Endothelial cell (in vitro differentiated cells): ENCODE measurements around the gene ST6GAL1. TPM values are rescaled to one million over a fixed set of nuclear protein-coding genes. Genes with fewer than 3 reads are reported as not detected.
"Not testable (repeated sequence)": the region's sequence is repeated elsewhere in the genome, so short reads cannot be mapped to it uniquely, and the experiment has no call there.

ENCODE experiments used
- DNase-seq: peaks from one replicate; pipeline ENCODE4 v3.0.0; 2021; ENCODE audit warnings: low spot score
- H3K27ac Mint-ChIP-seq: one replicate; pipeline ENCODE4 v1.8.0; 2021; ENCODE audit warnings: mixed read lengths, inconsistent platforms; ENCODE audit not compliant: unreplicated experiment
- H3K27me3 Mint-ChIP-seq: one replicate; pipeline ENCODE4 v1.8.0; 2021; ENCODE audit warnings: mild to moderate bottlenecking, moderate library complexity, mixed read lengths, inconsistent platforms; ENCODE audit not compliant: unreplicated experiment
- H3K36me3 Mint-ChIP-seq: one replicate; pipeline ENCODE4 v1.8.0; 2021; ENCODE audit warnings: mild to moderate bottlenecking, low read depth, mixed read lengths, inconsistent platforms; ENCODE audit not compliant: unreplicated experiment
- H3K4me1 Mint-ChIP-seq: one replicate; pipeline ENCODE4 v1.8.0; 2021; ENCODE audit warnings: mild to moderate bottlenecking, mixed read lengths, inconsistent platforms; ENCODE audit not compliant: unreplicated experiment
- H3K4me3 Mint-ChIP-seq: one replicate; pipeline ENCODE4 v1.8.0; 2021; ENCODE audit warnings: mild to moderate bottlenecking, mixed read lengths, inconsistent platforms; ENCODE audit not compliant: unreplicated experiment
- H3K9me3 Mint-ChIP-seq: one replicate; pipeline ENCODE4 v1.8.0; 2021; ENCODE audit warnings: mixed read lengths, inconsistent platforms; ENCODE audit not compliant: unreplicated experiment
- CTCF ChIP-seq: fragments of 200-600 bp; sonication (generic); IDR thresholded peaks from one replicate; pipeline ENCODE4 v1.5.0; 2021; ENCODE audit warnings: antibody characterized with exemption; ENCODE audit not compliant: unreplicated experiment
- total RNA-seq: library from RNA; stranded (reverse); fragmentation: NEBNext Ultra II Directional; extraction: Animal tissue kit (Norgen Biotek cat#: 25700); gene quantifications from one replicate; pipeline ENCODE4 v1.2.1, GENCODE V29; 2021; ENCODE audit not compliant: unreplicated experiment

ST6GAL1 gene
- total RNA-seq, 1 donor from 2014 or later = 82.4 TPM

GRCh38 chr3:186967686-186968085 lies 37.4 kb downstream of the ST6GAL1 start:
- H3K9me3 Mint-ChIP-seq = no peaks in the 10 kb centered on the region
- TF ChIP-seq CTCF = no peak
- no peak overlapping the region for H3K4me3 Mint-ChIP-seq
- H3K36me3 Mint-ChIP-seq = peaks cover 25% of the 10 kb centered on the region
- H3K27ac Mint-ChIP-seq = no peak overlapping the region
- no peaks in the 10 kb centered on the region for H3K27me3 Mint-ChIP-seq
- H3K4me1 Mint-ChIP-seq = peaks cover 56% of the 10 kb centered on the region
- no peak for DNase-seq

GRCh38 chr3:186969607-186970006 lies 39.3 kb downstream of the ST6GAL1 start:
- no peaks in the 10 kb centered on the region for H3K9me3 Mint-ChIP-seq
- no peak for TF ChIP-seq CTCF
- H3K27me3 Mint-ChIP-seq = no peaks in the 10 kb centered on the region
- H3K36me3 Mint-ChIP-seq = peaks cover 42% of the 10 kb centered on the region
- H3K4me3 Mint-ChIP-seq = peak overlapping the region; percentile 12
- peak overlapping the region; percentile 49 for H3K27ac Mint-ChIP-seq
- H3K4me1 Mint-ChIP-seq = peaks cover 45% of the 10 kb centered on the region
- DNase-seq = no peak

- not testable (repeated sequence) for H3K27ac Mint-ChIP-seq, DNase-seq, H3K4me3 Mint-ChIP-seq, H3K9me3 Mint-ChIP-seq, H3K27me3 Mint-ChIP-seq
- H3K4me1 Mint-ChIP-seq = peaks cover 31% of the 10 kb centered on the region
- H3K36me3 Mint-ChIP-seq = peaks cover 51% of the 10 kb centered on the region
Measured at GRCh38 chr3:186971106-186971505, 40.8 kb downstream of the ST6GAL1 start.

- Mint-ChIP-seq H3K36me3 (peaks cover 48% of the 10 kb centered on the region), H3K4me1 (peaks cover 27% of the 10 kb centered on the region), H3K27me3 (no peaks in the 10 kb centered on the region), H3K9me3 (no peaks in the 10 kb centered on the region), H3K4me3 (no peak overlapping the region), H3K27ac (no peak overlapping the region)
- no peak for TF ChIP-seq CTCF
- DNase-seq = no peak
Measured at GRCh38 chr3:186971578-186971977, 41.3 kb downstream of the ST6GAL1 start.

GRCh38 chr3:186973702-186974101 lies 43.4 kb downstream of the ST6GAL1 start:
- no peak overlapping the region for H3K27ac Mint-ChIP-seq
- peaks cover 40% of the 10 kb centered on the region for H3K36me3 Mint-ChIP-seq
- peaks cover 2% of the 10 kb centered on the region for H3K27me3 Mint-ChIP-seq
- H3K4me3 Mint-ChIP-seq = peak overlapping the region; percentile 18
- TF ChIP-seq CTCF = no peak
- peaks cover 21% of the 10 kb centered on the region for H3K4me1 Mint-ChIP-seq
- H3K9me3 Mint-ChIP-seq = no peaks in the 10 kb centered on the region
- DNase-seq = no peak
